IMR-90 (cell line): ENCODE data around the gene KANK3. TPM values are rescaled to one million over a fixed set of nuclear protein-coding genes. Genes with fewer than 3 reads are reported as not detected.

Source experiments
- ATAC-seq: fragments of 200-7000 bp; cut with Tn5 transposase; 2 replicates; pipeline ENCODE4 v1.9.1; 2020; ENCODE audit warnings: low read depth, mild to moderate bottlenecking, moderate library complexity
- BruUV-seq: library from RNA; stranded (reverse); fragments of 400-500 nt; replicated peaks from 2 replicates; lab custom pipeline; 2021; lab: Mats Ljungman, UMichigan
- CTCF ChIA-PET: fragments of 300-600 bp; formaldehyde crosslinking; extraction: SDS; loops from one replicate; lab custom pipeline; 2021; ENCODE audit warnings: antibody characterized with exemption; lab: Yijun Ruan, JAX
- POLR2A ChIA-PET: fragments of 300-600 bp; sonication (Branson Sonifier 250); formaldehyde crosslinking; loops from one replicate; lab custom pipeline; 2022; ENCODE audit warnings: antibody characterized with exemption; ENCODE audit not compliant: unreplicated experiment; lab: Charles Lee
- DNase-seq: peaks from one replicate; pipeline ENCODE4 v3.0.0; 2013
- H2AFZ ChIP-seq: replicated peaks from 2 replicates; pipeline ENCODE3; 2013; ENCODE audit warnings: low read length, mild to moderate bottlenecking; ENCODE audit not compliant: poor library complexity
- H2AK5ac ChIP-seq: 2 replicates; pipeline ENCODE4 v1.6.1; 2013; ENCODE audit warnings: low read depth, low read length, inconsistent platforms
- H2AK9ac ChIP-seq: replicated peaks from 2 replicates; pipeline ENCODE3; 2013; ENCODE audit warnings: mild to moderate bottlenecking, low read depth, low read length, moderate library complexity; ENCODE audit not compliant: poor library complexity
- H2BK120ac ChIP-seq: 2 replicates; pipeline ENCODE4 v1.6.1; 2013; ENCODE audit warnings: low read depth, low read length, inconsistent platforms
- H2BK15ac ChIP-seq: 3 replicates; pipeline ENCODE4 v1.6.1; 2013; ENCODE audit warnings: low read depth, low read length, inconsistent platforms
- H2BK20ac ChIP-seq: 2 replicates; pipeline ENCODE4 v1.6.1; 2013; ENCODE audit warnings: low read depth, mild to moderate bottlenecking, inconsistent platforms, low read length, moderate library complexity
- H2BK5ac ChIP-seq: 2 replicates; pipeline ENCODE4 v1.6.1; 2013; ENCODE audit warnings: mild to moderate bottlenecking, low read depth, low read length, inconsistent platforms; ENCODE audit not compliant: poor library complexity, severe bottlenecking
- H3K14ac ChIP-seq: replicated peaks from 2 replicates; pipeline ENCODE4 v1.6.1; 2013; ENCODE audit warnings: low read depth, low read length, inconsistent platforms
- H3K18ac ChIP-seq: 2 replicates; pipeline ENCODE4 v1.6.1; 2013; ENCODE audit warnings: low read depth, low read length, control low read depth
- H3K23ac ChIP-seq: 2 replicates; pipeline ENCODE4 v1.6.1; 2013; ENCODE audit warnings: low read depth, low read length, inconsistent platforms
- H3K27ac ChIP-seq: 2 replicates; pipeline ENCODE4 v1.5.1; 2013; ENCODE audit warnings: mild to moderate bottlenecking, control low read depth, low read length; ENCODE audit not compliant: insufficient read depth
- H3K27me3 ChIP-seq: 2 replicates; pipeline ENCODE4 v1.6.1; 2013; ENCODE audit warnings: low read length; ENCODE audit not compliant: control insufficient read depth, insufficient read depth
- H3K36me3 ChIP-seq: 2 replicates; pipeline ENCODE4 v1.6.1; 2013; ENCODE audit warnings: low read length, mixed read lengths; ENCODE audit not compliant: control insufficient read depth, insufficient read depth
- H3K4ac ChIP-seq: 2 replicates; pipeline ENCODE4 v1.6.1; 2013; ENCODE audit warnings: low read depth, low read length, inconsistent platforms
- H3K4me1 ChIP-seq: 2 replicates; pipeline ENCODE4 v1.6.1; 2013; ENCODE audit warnings: low read length, mixed read lengths; ENCODE audit not compliant: control insufficient read depth, insufficient read depth
- H3K4me2 ChIP-seq: 2 replicates; pipeline ENCODE4 v1.6.1; 2013; ENCODE audit warnings: low read depth, mild to moderate bottlenecking, control low read depth, low read length, moderate library complexity
- H3K4me3 ChIP-seq: 2 replicates; pipeline ENCODE4 v1.5.1; 2013; ENCODE audit warnings: low read depth, mild to moderate bottlenecking, control low read depth, low read length, moderate library complexity; ENCODE audit not compliant: insufficient read depth
- H3K56ac ChIP-seq: 2 replicates; pipeline ENCODE4 v1.6.1; 2013; ENCODE audit warnings: low read length, inconsistent platforms; ENCODE audit not compliant: insufficient read depth; ENCODE audit errors: extremely low read depth
- H3K79me1 ChIP-seq, 2 experiments: 2 replicates each; pipeline ENCODE4 v1.6.1; 2013; ENCODE audit warnings: low read length in 2 of 2, inconsistent platforms in 1 of 2, low read depth in 1 of 2
- H3K9ac ChIP-seq: 2 replicates; pipeline ENCODE4 v1.6.1; 2013; ENCODE audit warnings: low read depth, low read length, control low read depth
- H3K9me1 ChIP-seq: 2 replicates; pipeline ENCODE4 v1.6.1; 2013; ENCODE audit warnings: low read length, inconsistent platforms; ENCODE audit not compliant: insufficient read depth
- H3K9me3 ChIP-seq: 2 replicates; pipeline ENCODE4 v1.6.1; 2013; ENCODE audit warnings: low read length; ENCODE audit not compliant: control insufficient read depth, insufficient read depth
- H4K20me1 ChIP-seq: 2 replicates; pipeline ENCODE4 v1.6.1; 2013; ENCODE audit warnings: low read length, inconsistent platforms; ENCODE audit not compliant: insufficient read depth
- H4K5ac ChIP-seq: 2 replicates; pipeline ENCODE4 v1.6.1; 2013; ENCODE audit warnings: mild to moderate bottlenecking, low read depth, low read length, control low read depth
- H4K8ac ChIP-seq, 2 experiments: 2 replicates each; pipeline ENCODE4 v1.6.1; 2013; ENCODE audit warnings: low read depth in 2 of 2, low read length in 2 of 2, control low read depth in 1 of 2, inconsistent platforms in 1 of 2
- H4K91ac ChIP-seq: 2 replicates; pipeline ENCODE4 v1.6.1; 2013; ENCODE audit warnings: low read depth, low read length, inconsistent platforms; ENCODE audit not compliant: insufficient read depth
- BHLHE40 ChIP-seq: fragments of 150-350 bp; IDR thresholded peaks from 2 replicates; pipeline ENCODE4 v1.6.1; 2016; ENCODE audit warnings: mild to moderate bottlenecking, low read depth, low read length
- FOS ChIP-seq: fragments of 150-350 bp; IDR thresholded peaks from 2 replicates; pipeline ENCODE4 v1.6.1; 2016; ENCODE audit warnings: low read depth, low read length
- MAFK ChIP-seq: IDR thresholded peaks from 2 replicates; pipeline ENCODE4 v1.6.1; 2012; ENCODE audit warnings: low read depth, low read length, improper control_type of control experiment
- MAZ ChIP-seq: IDR thresholded peaks from 2 replicates; pipeline ENCODE4 v1.6.1; 2012; ENCODE audit warnings: low read depth, mild to moderate bottlenecking, low read length, improper control_type of control experiment, moderate library complexity, borderline replicate concordance
- POLR2A ChIP-seq: IDR thresholded peaks from 2 replicates; pipeline ENCODE4 v1.6.1; 2012; ENCODE audit warnings: mild to moderate bottlenecking, low read depth, low read length
- RAD21 ChIP-seq: IDR thresholded peaks from 2 replicates; pipeline ENCODE4 v1.6.1; 2012; ENCODE audit warnings: low read length, improper control_type of control experiment
- RCOR1 ChIP-seq: IDR thresholded peaks from 2 replicates; pipeline ENCODE4 v1.6.1; 2012; ENCODE audit warnings: mild to moderate bottlenecking, low read length, improper control_type of control experiment; ENCODE audit not compliant: insufficient replicate concordance
- RFX5 ChIP-seq: IDR thresholded peaks from 2 replicates; pipeline ENCODE4 v1.8.0; 2012; ENCODE audit warnings: low read depth, mild to moderate bottlenecking, low read length, moderate library complexity
- SMC3 ChIP-seq: fragments of 150-350 bp; IDR thresholded peaks from 2 replicates; pipeline ENCODE4 v1.6.1; 2016; ENCODE audit warnings: low read depth, mild to moderate bottlenecking, antibody characterized with exemption, low read length, moderate library complexity
- whole genome bisulfite sequencing, 2 experiments: methylation state at CpG; one replicate each; pipeline versions ENCODE4 v1.1.5 to v1.1.7; 2013; ENCODE audit warnings: missing lambda C conversion rate in 2 of 2; ENCODE audit not compliant: insufficient read length in 1 of 2; ENCODE audit errors: extremely low coverage in 2 of 2; 5-methylcytosine and 5-hydroxymethylcytosine counted together
- dilution Hi-C: fragments of 300-500 bp; cut with HindIII; formaldehyde crosslinking; loops from one replicate; pipeline ENCODE4 v1.14.3; 2018; ENCODE audit warnings: low sequenced_read_pairs; ENCODE audit not compliant: unreplicated experiment
- in situ Hi-C: fragments of 300-500 bp; cut with MboI; formaldehyde crosslinking; loops from 3 replicates; pipeline ENCODE4 v1.14.3; 2019; ENCODE audit warnings: low sequenced_read_pairs, inconsistent platforms, mixed read lengths
- intact Hi-C: fragments of 100-400 bp; cut with micrococcal nuclease; formaldehyde crosslinking; loops from 2 replicates; pipeline ENCODE4 v1.10.0; 2022
- polyA plus RNA-seq, 3 experiments: library from polyadenylated mRNA; depleted of rRNA; stranded (reverse); fragments of >200 nt; gene quantifications; 2 replicates each; pipeline ENCODE4 v1.2.3, GENCODE V29; 2012; ENCODE audit warnings: low replicate concordance in 1 of 3
- total RNA-seq: library from RNA; depleted of rRNA; stranded (reverse); fragments of >200 nt; gene quantifications from 2 replicates; pipeline ENCODE4 v1.2.3, GENCODE V29; 2012

KANK3 gene
- total and polyA plus RNA-seq, 2 of the 4 experiments (the other 2 are of a cell fraction) = 0.07 TPM; not detected in 1

- Histone ChIP-seq H3K9me3 (no peaks in the 10 kb centered on the region), H4K8ac (peak overlapping the region; percentile 81 to 94), H2AFZ (peak overlapping the region; percentile 93), H3K14ac (peak overlapping the region; percentile 86), H3K9ac (peak overlapping the region; percentile 90), H2AK5ac (peak overlapping the region; percentile 38), H3K56ac (peak overlapping the region; percentile 57), H4K5ac (peak overlapping the region; percentile 76), H4K91ac (peak overlapping the region; percentile 79), H4K20me1 (peaks cover 31% of the 10 kb centered on the region), H2BK5ac (peak overlapping the region; percentile 72), H3K36me3 (peaks cover 19% of the 10 kb centered on the region), H3K4me3 (peak overlapping the region; percentile 82), H3K27me3 (no peaks in the 10 kb centered on the region), H3K4me2 (peak overlapping the region; percentile 98), H3K9me1 (peaks cover 8% of the 10 kb centered on the region; the same call in 1 of the 2 replicates), H3K27ac (peak overlapping the region; percentile 86), H3K4ac (peak overlapping the region; percentile 85), H2BK15ac (no peak overlapping the region), H2BK20ac (no peak overlapping the region), H2AK9ac (peak overlapping the region; percentile 94), H3K18ac (no peak overlapping the region; the same call in 1 of the 2 replicates), H2BK120ac (no peak overlapping the region), H3K23ac (peak overlapping the region; percentile 63), H3K79me1 (peaks cover 29 to 58% of the 10 kb centered on the region in 2 experiments), H3K4me1 (peaks cover 9% of the 10 kb centered on the region)
- POLR2A ChIA-PET = interaction anchor here (0.6 kb wide), 1 partner anchor 213 kb away, joined by 6 read pairs; no protein-coding TSS in a partner anchor
- BruUV-seq = TSS peak; percentile 67
- CTCF ChIA-PET = no interaction called here
- intact Hi-C loops = no loop called here
- in situ Hi-C loops = loop anchor here (5.0 kb wide), 1 partner anchor 257 kb away; the partner anchor contains the start of gene MYO1F
- DNase-seq = no peak
- ATAC-seq = peak; percentile 8
- TF ChIP-seq FOS = no peak
- TF ChIP-seq BHLHE40 = no peak
- no peak for TF ChIP-seq SMC3
- TF ChIP-seq RAD21 = no peak
- TF ChIP-seq RFX5 = no peak
- no peak for TF ChIP-seq RCOR1
- no peak for TF ChIP-seq MAFK
- TF ChIP-seq MAZ = no peak
- no peak for TF ChIP-seq POLR2A
- dilution Hi-C loops = no loop called here
- WGBS, 2 experiments = 2% methylated on average over 13 of the region's 16 CpGs; no CpG with 5 or more reads in 1 of the 2 experiments
Observed at GRCh38 chr19:8320564-8321066, 22.4 kb downstream of the KANK3 start.
